Subcutaneous abdominal adipose tissue (tissue), 5 donors: ENCODE results near the gene RAD9B.
"Not testable (repeated sequence)": the region's sequence is repeated elsewhere in the genome, so short reads cannot be mapped to it uniquely, and the experiment has no call there.

Source experiments
- H3K27ac ChIP-seq: one replicate; pipeline ENCODE4 v1.7.0; 2013; ENCODE audit warnings: low read depth, mild to moderate bottlenecking, inconsistent platforms, low read length, moderate library complexity
- H3K27me3 ChIP-seq, 5 donors: one replicate each; pipeline ENCODE4 v1.7.0; 2013; ENCODE audit warnings: low read length in 5 of 5, inconsistent platforms in 1 of 5; ENCODE audit not compliant: control insufficient read depth in 5 of 5, insufficient read depth in 4 of 5
- H3K36me3 ChIP-seq, 5 donors: one replicate each; pipeline ENCODE4 v1.7.0; 2013; ENCODE audit warnings: low read length in 5 of 5; ENCODE audit not compliant: control insufficient read depth in 5 of 5, insufficient read depth in 5 of 5
- H3K4me1 ChIP-seq, 5 donors: one replicate each; pipeline ENCODE4 v1.7.0; 2013; ENCODE audit warnings: low read length in 5 of 5, mild to moderate bottlenecking in 3 of 5, moderate library complexity in 1 of 5; ENCODE audit not compliant: control insufficient read depth in 5 of 5, insufficient read depth in 5 of 5
- H3K4me3 ChIP-seq, 5 donors: one replicate each; pipeline ENCODE4 v1.7.0; 2013; ENCODE audit warnings: low read length in 5 of 5, low read depth in 1 of 5
- H3K9ac ChIP-seq, 5 donors: one replicate each; pipeline ENCODE4 v1.7.0; 2013; ENCODE audit warnings: low read length in 5 of 5, mild to moderate bottlenecking in 4 of 5, moderate library complexity in 3 of 5
- H3K9me3 ChIP-seq, 5 donors: one replicate each; pipeline ENCODE4 v1.7.0; 2013; ENCODE audit warnings: low read length in 5 of 5; ENCODE audit not compliant: control insufficient read depth in 5 of 5
- donor health status: healthy.
- donor health status: healthy.
- donor health status: healthy.
- donor health status: healthy.
- donor health status: healthy.

RAD9B gene

DNA sequence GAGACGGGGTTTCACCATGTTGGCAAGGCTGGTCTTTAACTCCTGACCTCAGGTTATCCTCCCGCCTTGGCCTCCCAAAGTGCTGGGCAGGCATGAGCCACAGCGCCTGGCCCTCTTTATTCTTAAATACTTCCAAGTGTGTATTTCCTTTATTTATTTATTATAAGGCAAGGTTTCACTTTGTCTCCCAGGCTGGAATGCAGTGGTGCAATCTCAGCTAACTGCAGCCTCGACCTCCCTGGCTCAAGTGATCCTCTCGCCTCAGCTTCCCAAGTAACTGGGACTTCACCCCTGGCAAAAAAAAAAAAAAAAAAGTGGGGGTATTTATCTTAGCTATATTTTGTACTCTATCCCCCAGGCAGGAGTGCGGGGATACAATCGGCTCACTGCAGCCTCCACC, 26.7 kb upstream of the RAD9B start:
- Histone ChIP-seq H3K27me3 (no peaks in the 10 kb centered on the region), H3K36me3 (no peaks in the 10 kb centered on the region), H3K27ac (no peak overlapping the region)

DNA sequence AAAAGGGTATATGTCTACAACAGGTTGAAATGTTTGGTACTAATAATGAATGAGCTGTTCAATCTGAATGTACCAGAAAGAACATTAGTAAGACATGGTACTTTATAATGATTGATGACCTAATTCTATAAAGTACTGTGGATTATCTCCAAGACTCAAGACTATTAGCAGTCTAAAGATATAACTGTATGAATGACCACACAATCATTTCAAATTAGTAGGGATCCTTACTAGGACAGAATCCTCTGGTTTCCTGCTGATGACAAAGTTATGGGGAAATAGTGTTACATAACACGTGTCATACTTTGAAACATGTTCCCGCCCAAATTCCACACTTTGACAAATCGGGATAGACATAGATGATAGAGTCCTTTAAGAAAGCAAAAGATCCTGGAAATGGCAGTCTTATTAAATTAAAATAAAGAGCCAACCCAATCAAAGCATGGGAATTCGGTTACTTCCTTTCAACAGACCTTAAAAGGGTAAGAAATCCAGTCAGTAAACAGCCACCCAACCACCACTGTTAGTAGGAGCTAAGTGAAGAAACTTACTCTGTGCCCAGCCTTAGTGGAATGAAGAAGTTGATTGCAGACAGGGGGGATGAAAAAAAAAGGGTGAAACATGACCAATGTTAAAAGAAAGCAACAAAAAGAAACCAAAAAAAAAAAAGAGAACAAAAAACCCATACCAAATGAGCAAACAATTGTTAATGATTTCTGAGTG, 3.0 kb upstream of the RAD9B start:
- Histone ChIP-seq H3K27me3 (no peaks in the 10 kb centered on the region), H3K4me3 (no peak overlapping the region), H3K9ac (peak overlapping the region in 2 of 5 donors; percentile 19 to 63), H3K36me3 (peaks cover 8 to 17% (median 12%) of the 10 kb centered on the region in 5 donors), H3K9me3 (no peaks in the 10 kb centered on the region), H3K4me1 (peaks cover 0 to 36% (median 30%) of the 10 kb centered on the region in 5 donors), H3K27ac (peak overlapping the region; percentile 65)

More for the DNA sequence above, 26.7 kb upstream of the RAD9B start:
- Histone ChIP-seq H3K4me1 (no peaks in the 10 kb centered on the region), H3K4me3 (no peak overlapping the region), H3K9me3 (no peaks in the 10 kb centered on the region), H3K9ac (no peak overlapping the region)

DNA sequence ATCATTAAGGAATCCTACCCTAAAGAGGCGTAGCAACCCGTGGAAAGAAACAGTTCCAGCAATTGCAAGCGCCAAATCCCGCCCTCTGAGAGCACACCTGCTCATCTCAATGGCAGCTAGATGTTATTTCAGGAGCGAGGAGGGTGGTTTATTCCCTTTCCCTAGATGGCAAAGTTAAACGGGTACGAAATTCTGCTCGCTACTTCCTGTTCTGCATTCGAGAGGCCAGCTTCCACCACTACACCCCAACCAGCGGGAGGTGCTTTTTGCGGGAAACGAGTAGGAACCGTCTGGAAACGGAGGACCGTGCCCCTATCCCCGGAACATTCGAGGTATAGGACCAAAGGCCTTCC, 756 bp upstream of the RAD9B start:
- H3K4me3 ChIP-seq = peak overlapping the region; percentile 81 to 98 (median 97)
- peak overlapping the region; percentile 96 to 100 (median 99) for H3K9ac ChIP-seq
- H3K27me3 ChIP-seq = no peaks in the 10 kb centered on the region
- peak overlapping the region; percentile 94 for H3K27ac ChIP-seq
- H3K4me1 ChIP-seq = peaks cover 0 to 36% (median 30%) of the 10 kb centered on the region in 5 donors
- H3K9me3 ChIP-seq = no peaks in the 10 kb centered on the region
- H3K36me3 ChIP-seq = no peaks in the 10 kb centered on the region

DNA sequence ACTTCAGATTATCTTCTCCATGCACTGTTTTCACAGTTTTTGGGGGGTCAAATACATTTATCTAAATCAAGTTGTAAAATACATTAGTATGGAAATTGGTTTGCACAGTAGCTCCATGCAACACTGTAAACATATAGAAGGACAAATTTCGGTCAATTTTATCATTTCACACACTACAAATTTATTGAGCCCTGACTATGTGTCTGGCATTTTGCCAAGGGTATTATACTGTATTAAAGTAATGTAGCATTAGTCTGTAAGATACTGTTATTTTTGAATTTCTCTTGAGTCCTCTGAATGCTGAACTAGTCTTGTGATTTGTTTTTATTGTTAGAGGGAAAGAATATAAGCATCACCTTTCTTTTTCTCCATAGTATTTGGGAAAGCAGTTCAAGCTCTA, 1.3 kb downstream of the RAD9B start:
- no peak overlapping the region for H3K4me3 ChIP-seq
- H3K4me1 ChIP-seq = peaks cover 0 to 33% (median 30%) of the 10 kb centered on the region in 5 donors
- no peaks in the 10 kb centered on the region for H3K9me3 ChIP-seq
- H3K27ac ChIP-seq = no peak overlapping the region
- H3K36me3 ChIP-seq = no peaks in the 10 kb centered on the region
- no peaks in the 10 kb centered on the region for H3K27me3 ChIP-seq
- H3K9ac ChIP-seq = no peak overlapping the region

DNA sequence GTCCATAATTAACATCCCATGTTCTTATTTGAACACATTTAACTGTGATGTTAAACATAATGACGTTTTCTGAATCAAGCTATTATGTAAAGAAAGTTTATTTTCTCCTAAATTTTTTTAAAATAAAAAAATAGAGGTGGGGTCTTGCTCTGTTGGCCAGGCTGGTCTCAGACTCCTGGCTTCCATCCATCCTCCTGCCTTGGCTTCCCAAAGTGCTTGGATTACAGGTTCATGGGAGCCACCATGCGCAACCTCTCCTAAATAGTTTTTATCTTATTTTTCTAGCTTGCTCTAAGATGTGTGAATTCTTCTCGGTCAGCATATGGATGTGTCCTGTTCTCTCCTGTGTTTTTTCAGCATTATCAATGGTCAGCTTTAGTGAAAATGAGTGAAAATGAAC, 3.2 kb downstream of the RAD9B start:
- Histone ChIP-seq H3K4me3 (no peak overlapping the region), H3K9ac (no peak overlapping the region), H3K27ac (no peak overlapping the region), H3K27me3 (no peaks in the 10 kb centered on the region), H3K9me3 (no peaks in the 10 kb centered on the region), H3K36me3 (no peaks in the 10 kb centered on the region), H3K4me1 (peaks cover 0 to 20% (median 18%) of the 10 kb centered on the region in 5 donors)

DNA sequence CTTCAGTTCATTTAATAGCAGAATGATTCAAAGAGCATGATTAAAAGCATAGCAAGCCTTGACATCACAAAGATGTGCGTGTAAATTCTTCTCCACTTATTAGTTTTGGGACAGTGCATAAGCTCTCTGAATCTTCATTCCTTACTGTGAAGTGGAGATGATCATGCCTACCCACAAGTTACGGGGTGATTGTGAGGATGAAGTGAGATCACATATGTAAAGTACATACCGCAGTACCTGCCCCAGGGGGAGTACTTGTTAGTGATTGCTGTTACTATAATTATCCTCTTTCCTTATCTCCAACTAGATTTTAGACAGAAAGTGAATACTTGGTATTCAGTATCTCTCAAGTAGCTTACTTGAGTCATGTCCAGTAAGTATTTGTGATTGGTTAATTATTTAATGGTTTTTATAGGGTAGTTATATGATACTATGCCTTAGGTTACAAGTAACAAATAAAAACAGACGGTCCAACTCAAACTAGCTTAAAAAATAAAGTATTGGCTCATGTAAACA, 6.0 kb downstream of the RAD9B start:
- H3K9me3 ChIP-seq = no peaks in the 10 kb centered on the region
- no peak overlapping the region for H3K9ac ChIP-seq
- H3K4me3 ChIP-seq = no peak overlapping the region
- no peaks in the 10 kb centered on the region for H3K36me3 ChIP-seq
- no peaks in the 10 kb centered on the region for H3K27me3 ChIP-seq
- H3K4me1 ChIP-seq = peaks cover 0 to 4% (median 0%) of the 10 kb centered on the region in 5 donors
- no peak overlapping the region for H3K27ac ChIP-seq

DNA sequence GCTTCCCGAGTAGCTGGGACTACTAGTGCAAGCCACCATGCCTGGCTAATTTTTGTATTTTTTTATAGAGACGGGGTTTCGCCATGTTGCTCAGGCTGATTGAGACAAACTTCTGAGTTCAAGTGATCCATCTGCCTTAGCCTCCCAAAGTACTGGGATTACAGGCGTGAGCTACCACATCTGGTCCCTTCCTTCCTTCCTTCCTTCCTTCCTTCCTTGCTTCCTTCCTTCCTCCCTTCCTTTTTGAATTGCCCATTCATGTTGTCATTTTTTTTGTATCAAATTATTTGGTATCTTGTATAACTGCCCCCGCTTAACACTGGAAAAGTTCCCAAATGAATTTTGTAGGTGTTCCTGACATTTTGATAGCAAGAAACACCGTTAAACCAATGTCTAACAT, 11.7 kb downstream of the RAD9B start:
- H3K36me3 ChIP-seq = no peaks in the 10 kb centered on the region
- peaks cover 0 to 6% (median 0%) of the 10 kb centered on the region in 5 donors for H3K4me1 ChIP-seq
- H3K9me3 ChIP-seq = no peaks in the 10 kb centered on the region
- H3K27ac ChIP-seq = no peak overlapping the region
- no peak overlapping the region for H3K4me3 ChIP-seq
- H3K27me3 ChIP-seq = no peaks in the 10 kb centered on the region
- no peak overlapping the region for H3K9ac ChIP-seq

DNA sequence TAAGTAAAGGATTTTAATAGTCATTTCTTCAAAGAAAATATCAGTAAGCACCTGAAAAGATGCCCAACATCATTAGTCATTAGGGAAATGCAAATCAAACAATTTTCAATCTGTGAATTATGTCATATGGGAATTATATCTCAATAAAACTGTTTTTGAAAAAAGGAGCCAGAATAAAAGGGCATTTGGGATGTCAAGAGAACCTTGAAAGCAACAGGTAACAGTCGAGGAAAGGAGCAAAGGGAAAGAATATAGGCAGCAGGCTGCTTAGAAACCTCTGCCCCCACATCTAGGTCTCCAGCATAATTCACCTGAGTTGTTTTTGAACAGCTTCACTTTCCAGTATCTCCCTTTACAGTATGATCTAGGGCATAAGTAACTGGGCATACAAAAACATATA, 12.2 kb downstream of the RAD9B start:
- no peaks in the 10 kb centered on the region for H3K27me3 ChIP-seq
- peaks cover 0 to 6% (median 0%) of the 10 kb centered on the region in 5 donors for H3K4me1 ChIP-seq
- H3K9ac ChIP-seq = no peak overlapping the region
- H3K4me3 ChIP-seq = no peak overlapping the region
- H3K9me3 ChIP-seq = no peaks in the 10 kb centered on the region
- no peak overlapping the region for H3K27ac ChIP-seq
- no peaks in the 10 kb centered on the region for H3K36me3 ChIP-seq

DNA sequence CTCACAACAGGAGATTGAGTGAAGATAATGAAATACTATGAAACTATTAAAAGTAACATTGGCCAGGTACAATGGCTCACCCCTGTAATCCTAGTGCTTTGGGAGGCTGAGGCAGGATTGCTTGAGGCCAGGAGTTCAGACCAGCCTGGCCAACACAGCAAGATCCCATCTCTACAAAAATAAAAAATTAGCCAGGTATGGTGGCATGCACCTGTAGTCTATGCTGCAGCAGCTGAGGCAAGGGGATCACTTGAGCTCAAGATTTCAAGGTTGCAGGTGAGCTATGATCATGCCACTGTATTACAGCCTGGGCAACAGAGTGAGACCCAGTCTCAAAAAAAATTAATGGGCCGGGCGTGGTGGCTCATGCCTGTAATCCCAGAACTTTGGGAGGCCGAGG, 14.9 kb downstream of the RAD9B start:
- H3K4me3 ChIP-seq = no peak overlapping the region
- H3K9ac ChIP-seq = peak overlapping the region in 1 of 5 donors; percentile 20
- H3K27me3 ChIP-seq = no peaks in the 10 kb centered on the region
- H3K36me3 ChIP-seq = no peaks in the 10 kb centered on the region
- no peaks in the 10 kb centered on the region for H3K9me3 ChIP-seq
- no peak overlapping the region for H3K27ac ChIP-seq
- peaks cover 0 to 6% (median 0%) of the 10 kb centered on the region in 5 donors for H3K4me1 ChIP-seq

DNA sequence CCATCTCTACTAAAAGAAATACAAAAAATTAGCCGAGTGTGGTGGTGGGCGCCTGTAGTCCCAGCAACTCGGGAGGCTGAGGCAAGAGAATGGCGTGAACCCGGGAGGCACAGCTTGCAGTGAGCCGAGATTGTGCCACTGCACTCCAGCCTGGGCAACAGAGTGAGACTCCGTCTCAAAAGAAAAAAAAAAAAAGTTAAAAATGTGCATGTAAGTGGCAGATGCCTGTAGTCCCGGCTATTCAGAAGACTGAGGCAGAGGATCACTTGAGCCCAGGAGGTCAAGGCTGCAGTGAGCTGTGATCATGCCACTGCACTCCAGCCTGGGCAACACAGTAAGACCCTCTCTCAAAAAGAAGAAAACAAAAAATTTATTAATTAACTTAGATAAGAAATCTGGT, 15.9 kb downstream of the RAD9B start:
- not testable (repeated sequence) for H3K4me1 ChIP-seq, H3K4me3 ChIP-seq, H3K9ac ChIP-seq, H3K9me3 ChIP-seq, H3K27ac ChIP-seq, H3K36me3 ChIP-seq, H3K27me3 ChIP-seq
